ENCODE results near the gene AJM1. TPM values are rescaled to one million over a fixed set of nuclear protein-coding genes. Genes with fewer than 3 reads are reported as not detected.

The AJM1 gene
- 1.4 and 2.0 TPM in 2 replicates for total RNA-seq

DNA sequence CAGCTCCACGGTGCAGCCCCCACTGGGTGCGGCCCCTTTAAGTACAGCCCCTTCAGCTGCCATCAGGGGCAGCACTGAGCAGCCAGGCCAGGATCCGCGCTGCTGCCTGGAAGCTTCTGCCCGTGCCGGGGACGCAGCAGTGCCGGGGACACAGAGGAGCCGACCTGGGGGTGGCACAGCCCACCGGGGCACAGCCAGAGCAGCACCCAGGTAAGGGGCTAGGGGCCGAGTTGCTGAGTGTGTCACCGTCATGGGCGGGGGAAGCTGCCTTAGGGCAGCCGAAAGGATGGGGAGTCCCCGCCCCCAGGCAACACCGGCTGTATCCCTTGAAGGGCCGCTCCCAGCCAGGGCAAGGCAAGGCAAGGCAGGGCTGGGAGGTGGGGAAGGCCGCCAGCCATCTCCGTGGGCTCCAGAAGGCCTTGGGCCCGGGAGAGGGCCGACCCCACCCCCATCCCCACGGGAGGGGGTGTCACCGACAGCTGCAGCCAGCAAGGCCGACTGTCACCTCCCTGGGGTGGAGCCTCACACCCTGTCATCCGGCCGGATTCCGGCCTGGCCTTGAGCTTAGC, at the start of gene AJM1:
Gene AJM1 (plus strand): TSS at position 99 of the 569 bp plus-strand sequence. CDS start 1,937 bp downstream, outside the sequence.

DNA sequence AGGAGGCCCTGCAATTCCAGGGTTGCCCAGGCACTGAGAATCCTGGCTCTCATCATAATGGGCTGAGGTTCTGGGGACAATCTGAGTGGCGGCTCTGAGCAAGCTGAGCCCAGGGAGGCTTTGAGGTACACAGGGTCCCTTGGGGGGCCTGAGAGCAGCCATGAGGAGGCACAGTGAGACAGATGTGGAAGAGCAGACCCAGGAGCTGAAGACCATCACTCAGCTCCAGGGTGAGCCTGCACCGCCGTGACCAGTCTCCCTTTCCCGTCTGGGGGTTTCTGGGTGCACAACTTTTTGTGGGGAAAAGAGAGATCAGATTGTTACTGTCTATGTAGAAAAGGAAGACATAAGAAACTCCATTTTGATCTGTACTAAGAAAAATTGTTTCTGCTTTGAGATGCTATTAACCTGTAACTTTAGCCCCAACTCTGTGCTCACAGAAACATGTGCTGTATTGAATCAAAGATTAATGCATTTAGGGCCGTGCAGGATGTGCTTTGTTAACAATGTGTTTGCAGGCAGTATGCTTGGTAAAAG, 46.0 kb upstream of the AJM1 start, which contains the start of gene CCDC183:
Gene CCDC183 (plus strand): TSS at position 101 of the 537 bp plus-strand sequence. CDS start 60 bp downstream, at position 161.

DNA sequence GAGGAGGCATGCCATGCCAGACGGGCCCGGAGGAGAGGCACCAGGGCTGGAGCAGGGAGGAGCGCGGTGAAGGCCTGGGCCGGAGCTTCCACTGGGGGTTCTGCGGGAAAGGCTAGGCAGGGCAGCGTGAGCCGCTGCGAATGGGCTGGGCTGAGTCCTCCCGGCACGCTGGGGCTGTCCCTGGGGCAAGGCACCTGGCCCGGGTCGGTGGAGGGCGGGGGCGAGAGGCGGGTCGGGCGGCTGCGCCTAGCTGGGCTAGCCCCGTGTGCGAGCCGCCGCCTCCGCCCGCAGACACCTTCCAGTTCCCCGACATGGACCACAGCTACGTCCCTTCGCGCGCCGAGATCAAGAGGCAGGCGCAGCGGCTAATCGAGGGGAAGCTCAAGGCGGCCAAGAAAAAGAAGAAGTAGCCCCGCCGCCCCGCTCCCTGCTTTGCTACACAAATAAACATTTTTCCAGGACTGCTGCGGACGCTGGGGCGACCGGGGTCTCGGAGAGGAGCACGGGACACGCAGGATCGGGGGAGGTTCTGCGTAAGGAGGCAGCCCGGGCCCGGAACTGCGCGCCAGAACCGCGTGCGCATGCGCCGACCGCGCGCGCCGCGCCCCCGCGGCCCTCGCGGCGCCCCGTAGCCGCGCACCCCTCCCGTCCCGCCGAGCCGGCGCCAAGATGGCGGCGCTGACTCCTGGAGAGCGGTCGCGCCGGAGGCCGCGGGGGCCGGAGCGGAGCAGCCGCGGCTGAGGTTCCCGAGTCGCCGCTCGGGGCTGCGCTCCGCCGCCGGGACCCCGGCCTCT, 34.8 kb upstream of the AJM1 start, which contains the start of gene RABL6:
Gene RABL6 (plus strand): TSS at position 668 of the 794 bp plus-strand sequence. CDS start 249 bp downstream, outside the sequence.

DNA sequence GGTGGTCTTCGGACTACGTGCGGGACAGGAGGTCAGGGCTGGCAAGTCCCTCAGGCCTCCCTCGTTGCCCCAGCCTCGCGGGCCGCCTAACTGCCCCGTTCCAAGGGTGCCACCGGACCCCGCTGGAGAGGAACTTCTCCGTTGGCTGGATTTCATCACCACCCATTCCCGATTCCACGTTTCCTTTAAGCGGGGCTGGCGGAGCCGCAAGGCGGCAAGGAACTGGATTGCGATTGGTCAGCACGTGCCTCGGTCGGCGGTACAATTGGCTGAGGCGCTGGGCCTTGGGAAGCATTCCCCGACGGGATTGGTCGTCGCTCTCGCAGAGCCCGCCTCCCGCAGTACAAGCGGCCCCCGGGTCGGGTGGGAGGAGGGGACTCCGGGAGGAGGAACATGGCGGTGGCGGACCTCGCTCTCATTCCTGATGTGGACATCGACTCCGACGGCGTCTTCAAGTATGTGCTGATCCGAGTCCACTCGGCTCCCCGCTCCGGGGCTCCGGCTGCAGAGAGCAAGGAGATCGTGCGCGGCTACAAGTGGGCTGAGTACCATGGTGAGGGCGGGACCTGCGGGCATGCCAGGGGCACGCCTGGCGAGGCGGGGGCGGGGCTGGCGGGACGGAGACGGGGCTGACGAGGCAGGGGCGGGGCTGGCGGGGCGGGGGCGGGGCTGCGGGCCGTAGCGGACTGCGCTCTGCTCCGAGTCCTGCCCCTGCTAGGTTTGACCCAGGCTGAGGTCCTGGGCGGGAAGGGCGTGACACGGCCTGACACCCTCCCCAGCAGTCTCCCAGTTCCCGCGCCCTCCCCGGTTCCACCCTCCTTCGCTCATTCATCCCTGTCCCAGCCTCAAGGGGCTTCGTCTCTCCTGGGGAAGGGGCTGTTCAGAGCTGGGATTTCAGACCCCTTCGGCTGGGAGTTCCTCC, 7.0 kb downstream of the AJM1 start, which contains the start of gene PHPT1:
Gene PHPT1 (plus strand): TSS at position 372 of the 922 bp plus-strand sequence. CDS start 22 bp downstream, at position 394.

DNA sequence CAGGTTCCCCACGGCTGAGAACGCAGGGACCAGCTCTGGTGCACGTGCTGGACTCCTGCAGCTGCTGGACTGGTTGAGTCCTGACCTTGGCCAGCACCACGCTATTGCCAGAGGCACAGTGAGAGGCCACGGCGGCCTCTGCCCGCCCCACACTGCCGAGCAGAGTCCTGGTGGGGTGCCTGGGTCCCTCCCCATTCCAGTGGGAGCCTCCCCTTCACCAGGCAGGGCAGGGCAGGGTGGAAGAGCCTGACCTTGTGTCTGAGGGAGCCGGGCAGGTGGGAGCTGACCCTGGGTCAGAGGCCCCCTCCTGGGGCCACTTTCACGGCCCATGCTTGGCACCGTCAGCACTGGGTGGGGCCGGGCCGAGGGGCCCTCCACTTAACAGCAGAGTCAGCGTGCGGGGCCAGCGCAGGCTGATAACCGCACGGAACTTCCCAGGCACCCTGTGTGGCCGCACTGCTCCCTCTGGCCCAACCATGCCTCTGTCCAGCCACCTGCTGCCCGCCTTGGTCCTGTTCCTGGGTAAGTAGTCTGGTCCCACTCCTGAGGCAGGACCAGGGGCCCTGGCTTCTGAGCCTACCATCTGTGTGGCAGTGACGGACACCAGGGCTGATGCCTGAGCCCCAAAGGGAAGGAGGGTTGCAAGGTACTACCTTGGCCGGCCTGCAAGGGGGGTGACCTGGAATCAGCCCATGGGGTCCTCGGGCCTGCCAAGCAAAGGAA, 9.8 kb downstream of the AJM1 start, which contains the start of gene MAMDC4:
Gene MAMDC4 (plus strand): TSS at position 406 of the 723 bp plus-strand sequence. CDS start 71 bp downstream, at position 477.

DNA sequence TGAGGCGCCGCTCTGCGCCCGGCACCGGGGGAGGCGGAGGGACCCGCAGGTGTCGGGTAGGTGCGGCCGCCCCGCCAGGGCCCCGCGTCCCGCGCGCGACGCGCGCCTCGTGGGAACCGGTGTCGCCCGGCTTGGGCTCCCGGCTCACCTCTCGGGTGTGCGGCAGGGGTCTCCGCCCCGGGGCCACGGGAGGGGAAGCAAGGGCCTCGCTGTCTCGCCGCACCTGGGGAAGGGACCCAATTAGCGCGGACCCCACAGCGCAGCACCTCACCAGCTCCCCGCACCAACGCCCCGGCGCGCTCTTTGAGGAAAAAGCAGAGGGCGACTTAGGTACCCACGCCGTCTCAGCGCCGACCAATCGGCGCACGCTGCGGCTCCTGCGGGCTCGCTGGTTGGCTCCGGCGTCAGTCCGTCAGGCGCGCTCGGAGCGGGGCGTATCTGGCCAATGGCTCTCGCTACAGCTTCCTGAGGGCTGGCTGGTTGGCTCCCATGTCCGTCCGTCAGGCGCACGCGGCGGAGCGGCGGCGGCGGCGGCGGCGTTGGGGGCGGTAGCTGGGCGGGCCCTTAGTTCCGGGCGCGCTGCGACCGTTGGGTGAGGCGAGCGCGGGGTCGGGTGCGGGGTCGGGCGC, 43.8 kb downstream of the AJM1 start, which contains the start of gene TRAF2:
Gene TRAF2 (plus strand): TSS at position 567 of the 629 bp plus-strand sequence. CDS start 12,225 bp downstream, outside the sequence.

Small RNAs within 50 kb of the gene (small RNA-seq; reads per million reads assigned to genes)
- gene AL355987.2 (ENCODE audit: low replicate concordance) (not detected), gene MIR4292 (ENCODE audit: low replicate concordance) (not detected), gene MIR4479 (ENCODE audit: low replicate concordance) (not detected)

Other genes starting within 250 kb of the AJM1 start
- gene EGFL7, start 179.6 kb upstream of the AJM1 start, total RNA-seq, result 5.7 and 17.9 TPM in 2 replicates
- 41.1 and 53.5 TPM in 2 replicates for gene AGPAT2, start 155.0 kb upstream of the AJM1 start, total RNA-seq
- gene DIPK1B, start 129.9 kb upstream of the AJM1 start, total RNA-seq, result 0.14 and 0.44 TPM in 2 replicates
- not detected in 2 replicates for gene LCN10, start 99.5 kb upstream of the AJM1 start, total RNA-seq
- not detected in 2 replicates for gene LCN6, start 94.0 kb upstream of the AJM1 start, total RNA-seq
- not detected in 2 replicates for gene LCN8, start 84.2 kb upstream of the AJM1 start, total RNA-seq
- gene LCN15, start 78.0 kb upstream of the AJM1 start, total RNA-seq, result not detected in 2 replicates
- gene TMEM141, start 51.1 kb upstream of the AJM1 start, total RNA-seq, result 36.9 and 38.7 TPM in 2 replicates
- 0.22 TPM in 1 of 2 replicates, not detected in the other for gene CCDC183, start 46.1 kb upstream of the AJM1 start, total RNA-seq
- 77.0 and 129 TPM in 2 replicates for gene RABL6, start 34.5 kb upstream of the AJM1 start, total RNA-seq
- 54.8 and 63.5 TPM in 2 replicates for gene PHPT1, start 6.9 kb downstream of the AJM1 start, total RNA-seq
- 2.0 and 3.5 TPM in 2 replicates for gene MAMDC4, start 9.9 kb downstream of the AJM1 start, total RNA-seq
- gene EDF1, start 23.8 kb downstream of the AJM1 start, total RNA-seq, result 169 and 339 TPM in 2 replicates
- 9.6 and 15.2 TPM in 2 replicates for gene TRAF2, start 44.0 kb downstream of the AJM1 start, total RNA-seq
- gene FBXW5, start 102.3 kb downstream of the AJM1 start, total RNA-seq, result 198 and 213 TPM in 2 replicates
- 0.66 TPM in 1 of 2 replicates, not detected in the other for gene C8G, start 102.8 kb downstream of the AJM1 start, total RNA-seq
- 0.88 TPM in 1 of 2 replicates, not detected in the other for gene LCN12, start 109.8 kb downstream of the AJM1 start, total RNA-seq
- gene PTGDS, start 135.0 kb downstream of the AJM1 start, total RNA-seq, result 4.2 and 78.6 TPM in 2 replicates
- 0.14 and 9.8 TPM in 2 replicates for gene LCNL1, start 140.5 kb downstream of the AJM1 start, total RNA-seq
- gene PAXX, start 149.9 kb downstream of the AJM1 start, total RNA-seq, result 12.0 and 13.9 TPM in 2 replicates
- gene CLIC3, start 154.1 kb downstream of the AJM1 start, total RNA-seq, result 4.3 and 12.7 TPM in 2 replicates
- 18.8 and 18.9 TPM in 2 replicates for gene ABCA2, start 185.8 kb downstream of the AJM1 start, total RNA-seq
- gene FUT7, start 189.6 kb downstream of the AJM1 start, total RNA-seq, result not detected in 2 replicates
- gene NPDC1, start 203.7 kb downstream of the AJM1 start, total RNA-seq, result 16.0 and 21.0 TPM in 2 replicates
- not detected in 2 replicates for gene ENTPD2, start 211.6 kb downstream of the AJM1 start, total RNA-seq
- 0.22 and 15.9 TPM in 2 replicates for gene SAPCD2, start 228.1 kb downstream of the AJM1 start, total RNA-seq
- 28.2 and 29.1 TPM in 2 replicates for gene UAP1L1, start 235.0 kb downstream of the AJM1 start, total RNA-seq
- 68.1 and 103 TPM in 2 replicates for gene MAN1B1, start 244.5 kb downstream of the AJM1 start, total RNA-seq